GM19452 (cell line): ENCODE measurements around the gene LMNA.
"Not testable (repeated sequence)": the region's sequence is repeated elsewhere in the genome, so short reads cannot be mapped to it uniquely, and the experiment has no call there.

Source experiments
- ATAC-seq: cut with Tn5 transposase; IDR thresholded peaks from one replicate; pipeline ENCODE4 v1.9.1; 2021; ENCODE audit not compliant: unreplicated experiment

LMNA gene

GRCh38 chr1:156121005-156121404 lies 6.5 kb downstream of the LMNA start:
- not testable (repeated sequence) for ATAC-seq

- no peak for ATAC-seq
Measured at GRCh38 chr1:156121457-156121856, 6.9 kb downstream of the LMNA start.

GRCh38 chr1:156122086-156122485 lies 7.6 kb downstream of the LMNA start:
- ATAC-seq: no peak

GRCh38 chr1:156122519-156123355 lies 8.2 kb downstream of the LMNA start:
- no peak for ATAC-seq

GRCh38 chr1:156123356-156124196 lies 9.1 kb downstream of the LMNA start:
- ATAC-seq: no peak

- no peak for ATAC-seq
Measured at GRCh38 chr1:156124557-156125483, 10.3 kb downstream of the LMNA start.

GRCh38 chr1:156125544-156125943 lies 11.0 kb downstream of the LMNA start:
- not testable (repeated sequence) for ATAC-seq

GRCh38 chr1:156126043-156126629 lies 11.6 kb downstream of the LMNA start:
- ATAC-seq: peak; percentile 35

GRCh38 chr1:156126630-156127534 lies 12.4 kb downstream of the LMNA start:
- ATAC-seq: peak; percentile 51

- no peak for ATAC-seq
Measured at GRCh38 chr1:156128308-156128653, 13.8 kb downstream of the LMNA start.

GRCh38 chr1:156128654-156129597 lies 14.4 kb downstream of the LMNA start:
- no peak for ATAC-seq

- ATAC-seq: no peak
Measured at GRCh38 chr1:156129687-156130577, 15.4 kb downstream of the LMNA start.

GRCh38 chr1:156130578-156130942 lies 16.0 kb downstream of the LMNA start:
- no peak for ATAC-seq

GRCh38 chr1:156134716-156135435 lies 20.4 kb downstream of the LMNA start:
- ATAC-seq: no peak

GRCh38 chr1:156135930-156136871 lies 21.7 kb downstream of the LMNA start:
- no peak for ATAC-seq

- ATAC-seq: no peak
Measured at GRCh38 chr1:156136970-156137483, 22.5 kb downstream of the LMNA start.
